IPS-18c (cell line): ENCODE data around the gene USP22.

Experiments
- H3K4me3 ChIP-seq: 2 replicates; pipeline ENCODE4 v1.7.0; 2013; ENCODE audit warnings: low read depth, mild to moderate bottlenecking, low read length, moderate library complexity; ENCODE audit not compliant: insufficient read depth
- H3K9me3 ChIP-seq: one replicate; pipeline ENCODE4 v1.6.1; 2013; ENCODE audit warnings: mild to moderate bottlenecking, low read length, moderate library complexity; ENCODE audit not compliant: control insufficient read depth, insufficient read depth

The USP22 gene

GRCh38 chr17:20955427-20956323 is 87.1 kb downstream of the USP22 start:
- Histone ChIP-seq H3K4me3 (no peak overlapping the region), H3K9me3 (no peaks in the 10 kb centered on the region)

GRCh38 chr17:20954794-20955193 is 88.0 kb downstream of the USP22 start:
- Histone ChIP-seq H3K4me3 (no peak overlapping the region), H3K9me3 (no peaks in the 10 kb centered on the region)

GRCh38 chr17:20952183-20952582 is 90.6 kb downstream of the USP22 start:
- Histone ChIP-seq H3K4me3 (no peak overlapping the region), H3K9me3 (no peaks in the 10 kb centered on the region)
